ENCODE data around the gene FBP1.

FBP1 gene

GRCh38 chr9:94656200-94656599 is 16.9 kb upstream of the FBP1 start:
- DNase-seq (ENCODE audit: low spot score): no peak

DNA sequence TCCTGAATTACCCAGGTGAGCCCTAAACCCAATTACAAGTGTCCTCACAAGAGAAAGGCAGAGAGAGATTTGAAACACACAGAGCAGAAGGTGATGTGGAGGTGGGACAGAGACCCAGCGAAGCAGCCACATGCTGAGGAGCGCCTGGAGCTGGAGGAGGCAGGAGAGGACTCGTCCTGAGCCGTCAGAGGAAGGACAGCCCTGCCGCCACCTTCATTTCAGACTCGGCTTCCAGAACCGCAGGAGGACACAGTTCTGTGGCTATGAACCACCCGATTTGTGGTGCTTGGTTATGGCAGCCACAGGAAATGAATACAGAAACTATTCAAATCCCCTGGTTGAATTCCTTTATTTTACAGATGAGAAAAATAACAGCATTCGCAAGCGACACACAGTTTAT is 16.4 kb upstream of the FBP1 start:
- DNase-seq (ENCODE audit: low spot score): no peak

GRCh38 chr9:94654165-94654894 is 15.0 kb upstream of the FBP1 start:
- DNase-seq (ENCODE audit: low spot score): no peak

GRCh38 chr9:94650949-94651348 is 11.6 kb upstream of the FBP1 start:
- no peak for DNase-seq (ENCODE audit: low spot score)

- DNase-seq (ENCODE audit: low spot score): peak; percentile 80
Observed at GRCh38 chr9:94649100-94649819, 9.9 kb upstream of the FBP1 start.

DNA sequence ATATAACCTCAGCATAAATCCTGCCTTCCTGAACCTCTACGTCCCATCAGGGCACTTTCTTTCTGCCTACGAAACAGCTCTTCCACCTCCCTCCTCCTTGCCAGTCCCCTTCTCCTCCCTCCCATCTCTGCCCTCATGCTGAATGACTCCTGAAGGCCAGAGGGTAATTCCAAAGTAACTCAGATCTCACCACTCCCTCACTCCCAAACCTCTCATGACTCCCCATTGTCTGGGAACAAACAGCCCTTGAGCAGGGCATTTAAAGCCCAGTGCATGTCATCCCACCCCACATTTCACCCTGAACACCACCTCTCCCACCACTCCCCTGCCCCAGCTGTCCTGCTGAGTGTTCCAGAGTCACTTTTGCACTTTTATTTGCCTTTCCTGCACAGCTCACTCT is 8.9 kb upstream of the FBP1 start:
- DNase-seq (ENCODE audit: low spot score): no peak

GRCh38 chr9:94645901-94646300 is 6.6 kb upstream of the FBP1 start:
- no peak for DNase-seq (ENCODE audit: low spot score)

DNA sequence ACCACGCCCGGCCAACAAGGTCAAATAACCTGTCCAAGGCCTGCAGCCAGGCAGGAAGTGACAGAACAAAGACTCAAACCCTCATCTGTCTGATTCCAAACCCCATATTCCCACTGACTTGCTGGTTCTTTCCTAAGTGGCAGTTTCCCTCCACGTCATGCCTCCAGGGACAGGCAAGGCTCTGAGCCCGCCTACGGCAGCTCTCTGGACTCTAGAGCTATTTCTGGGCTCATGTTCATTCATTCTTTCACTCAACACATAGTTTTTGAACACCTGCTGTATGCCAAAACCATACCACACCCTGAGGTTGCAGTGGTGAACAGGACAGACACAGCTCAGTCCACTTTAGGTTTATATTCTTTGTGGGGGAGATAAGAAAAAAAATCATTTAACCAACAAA is 5.2 kb upstream of the FBP1 start:
- DNase-seq (ENCODE audit: low spot score): no peak

DNA sequence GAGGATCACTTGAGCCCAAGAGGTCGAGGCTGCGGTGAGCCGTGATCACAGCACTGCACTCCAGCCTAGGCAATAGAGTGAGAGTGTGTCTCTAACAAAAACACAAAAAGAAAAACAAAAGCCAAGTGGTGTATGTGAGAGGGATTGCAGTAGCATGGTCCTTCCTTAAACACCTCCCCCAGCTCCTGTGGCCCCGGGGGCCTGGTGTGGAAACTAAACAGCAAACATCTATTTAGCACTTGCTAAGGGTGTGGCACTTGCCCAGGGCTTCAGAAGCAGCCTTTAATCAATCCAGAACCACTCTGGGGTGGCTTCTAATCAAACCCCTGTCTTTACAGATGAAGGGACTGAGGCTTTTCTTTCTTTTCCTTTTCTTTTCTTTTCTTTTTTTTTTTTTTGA is 4.4 kb upstream of the FBP1 start:
- DNase-seq (ENCODE audit: low spot score): no peak

DNA sequence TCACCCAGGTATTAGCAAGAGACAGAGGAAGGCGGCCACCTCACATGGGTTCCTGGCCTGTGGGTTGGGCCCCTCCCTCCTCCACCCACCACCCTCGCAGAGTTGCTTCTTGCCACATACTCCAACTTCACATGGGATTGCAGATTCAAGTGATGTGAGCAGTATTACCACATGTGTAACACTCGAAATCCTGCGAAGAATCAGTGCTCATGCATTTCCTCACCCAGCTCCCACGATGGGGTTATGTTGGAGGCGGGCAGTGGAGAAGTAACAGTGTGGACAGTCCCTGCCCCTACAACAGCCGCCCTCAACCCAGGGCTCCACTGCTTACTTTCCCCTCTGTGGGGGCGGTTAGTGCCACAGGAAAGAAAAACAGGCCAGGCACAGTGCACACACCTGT is 3.9 kb upstream of the FBP1 start:
- DNase-seq (ENCODE audit: low spot score): no peak

DNA sequence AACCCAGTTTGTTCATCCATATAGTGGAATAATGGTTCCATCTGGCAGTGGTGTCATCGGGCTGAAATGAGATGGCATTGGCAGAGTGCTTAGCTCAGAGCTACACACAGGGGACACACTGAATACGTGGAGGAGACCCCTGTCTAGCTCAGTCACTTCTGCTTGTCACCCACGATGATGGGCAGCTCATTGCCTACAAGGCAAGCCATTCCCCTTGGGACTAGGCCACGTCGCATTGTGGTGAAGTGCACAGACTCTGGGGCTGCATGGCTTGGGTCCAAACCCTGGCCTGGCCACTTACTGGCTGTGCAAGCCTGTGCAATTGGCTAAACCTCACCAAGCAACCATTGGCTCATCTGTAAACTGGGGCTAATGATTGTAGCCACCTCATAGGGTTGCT is 3.2 kb upstream of the FBP1 start:
- no peak for DNase-seq (ENCODE audit: low spot score)

DNA sequence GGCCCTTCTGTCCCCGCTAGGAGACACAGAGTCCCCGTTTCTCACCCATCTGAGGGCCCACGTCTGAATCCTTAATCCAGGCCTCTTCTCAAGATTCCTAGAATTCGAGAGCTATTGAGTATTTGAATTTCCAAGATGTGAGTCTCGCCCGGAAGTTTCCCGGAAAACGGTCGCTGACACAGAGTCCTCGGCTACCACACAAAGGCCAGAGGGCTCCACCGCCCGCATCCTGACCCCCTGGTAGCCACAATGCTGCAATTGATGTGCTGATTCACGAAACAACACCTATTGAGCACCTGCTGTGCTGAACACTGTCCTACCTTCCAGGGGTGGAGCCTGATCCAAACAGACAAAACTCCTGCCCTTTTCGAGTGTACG is 670 bp upstream of the FBP1 start:
- DNase-seq (ENCODE audit: low spot score): no peak

- no peak for DNase-seq (ENCODE audit: low spot score)
Observed at GRCh38 chr9:94638335-94639060, 820 bp downstream of the FBP1 start.

DNA sequence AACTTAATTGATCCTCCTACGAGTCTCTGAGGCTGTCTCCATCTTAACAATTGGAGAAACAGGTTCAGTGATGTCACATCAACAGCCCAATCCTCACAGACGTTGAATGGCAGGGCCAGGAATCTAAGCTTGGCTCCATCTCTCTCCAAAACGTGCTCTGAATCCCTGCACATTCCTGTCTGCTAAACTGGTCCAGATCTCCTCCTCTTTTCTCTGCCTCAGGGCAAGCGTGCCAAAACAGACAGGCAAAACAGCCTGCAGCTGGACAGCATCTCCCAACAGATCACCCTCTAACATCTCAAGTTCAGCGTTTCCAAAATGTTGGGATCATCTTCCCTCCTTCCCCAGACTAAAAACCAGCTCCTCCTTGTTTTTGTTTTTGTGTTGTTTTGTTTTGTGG is 6.6 kb downstream of the FBP1 start:
- no peak for DNase-seq (ENCODE audit: low spot score)

GRCh38 chr9:94631599-94631998 is 7.7 kb downstream of the FBP1 start:
- DNase-seq (ENCODE audit: low spot score): no peak

- peak; percentile 36 for DNase-seq (ENCODE audit: low spot score)
Observed at GRCh38 chr9:94630833-94631232, 8.5 kb downstream of the FBP1 start.

- no peak for DNase-seq (ENCODE audit: low spot score)
Observed at GRCh38 chr9:94630281-94630680, 9.0 kb downstream of the FBP1 start.

- DNase-seq (ENCODE audit: low spot score): no peak
Observed at GRCh38 chr9:94627287-94627686, 12.0 kb downstream of the FBP1 start.

DNA sequence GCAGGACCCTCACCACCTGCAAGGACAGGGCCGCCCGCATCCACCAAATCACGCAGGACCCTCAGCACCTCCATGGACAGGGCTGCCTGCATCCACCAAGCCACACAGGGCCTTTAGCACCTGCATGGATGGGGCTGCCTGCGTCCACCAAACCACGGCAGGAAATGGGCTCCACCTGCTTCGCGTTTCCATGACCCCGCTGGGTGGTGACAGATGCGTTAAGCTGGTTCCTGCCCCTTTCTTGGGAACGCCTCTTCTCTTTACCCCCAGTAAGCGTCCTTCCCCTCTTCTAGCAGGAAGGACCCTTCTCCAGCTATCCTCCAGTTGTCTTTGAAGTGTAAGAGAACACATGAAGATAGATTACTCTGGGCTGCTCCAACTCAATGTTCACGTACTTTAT is 13.5 kb downstream of the FBP1 start:
- DNase-seq (ENCODE audit: low spot score): no peak

- no peak for DNase-seq (ENCODE audit: low spot score)
Observed at GRCh38 chr9:94624629-94625028, 14.7 kb downstream of the FBP1 start.

GRCh38 chr9:94623253-94623652 is 16.1 kb downstream of the FBP1 start:
- peak; percentile 46 for DNase-seq (ENCODE audit: low spot score)

- no peak for DNase-seq (ENCODE audit: low spot score)
Observed at GRCh38 chr9:94622087-94622800, 17.1 kb downstream of the FBP1 start.

- no peak for DNase-seq (ENCODE audit: low spot score)
Observed at GRCh38 chr9:94619026-94619425, 20.3 kb downstream of the FBP1 start.

All from LoVo (cell line).